HCT116 (cell line): ENCODE measurements around the gene ROBO1. TPM values are rescaled to one million over a fixed set of nuclear protein-coding genes. Genes with fewer than 3 reads are reported as not detected.

Source experiments
- ATAC-seq: fragments of 200-7000 bp; cut with Tn5 transposase; 2 replicates; pipeline ENCODE4 v1.9.1; 2020; ENCODE audit warnings: mild to moderate bottlenecking, moderate library complexity
- BruUV-seq: library from RNA; stranded (reverse); fragments of 400-500 nt; replicated peaks from 2 replicates; lab custom pipeline; 2021; lab: Mats Ljungman, UMichigan
- CTCF ChIA-PET: fragments of 300-600 bp; sonication (Branson Sonifier 250); formaldehyde crosslinking; loops from one replicate; lab custom pipeline; 2021; ENCODE audit warnings: antibody characterized with exemption; lab: Charles Lee
- POLR2A ChIA-PET: fragments of 300-600, 350-600 bp; sonication (Branson Sonifier 250); formaldehyde crosslinking; loops from one replicate; lab custom pipeline; 2021; ENCODE audit warnings: antibody characterized with exemption; lab: Charles Lee
- RAD21 ChIA-PET, 2 experiments: fragments of 300-600 bp; sonication (Branson Sonifier 250); formaldehyde crosslinking; loops; one replicate each; lab custom pipeline; 2023; ENCODE audit warnings: low total read pairs in 2 of 2; ENCODE audit not compliant: uncharacterized antibody in 2 of 2, unreplicated experiment in 2 of 2, low non-redundant PET in 1 of 2; lab: Charles Lee
- DNase-seq: peaks from one replicate; pipeline ENCODE4 v3.0.0-alpha.2; 2010; ENCODE audit warnings: low read depth, low spot score
- H2AFZ ChIP-seq: fragments of 200-600 bp; shearing (Covaris generic), sonication (generic); 2 replicates; pipeline ENCODE4 v1.6.1; 2017; ENCODE audit warnings: low read depth, mixed run types, mixed read lengths, antibody characterized with exemption, low read length; ENCODE audit not compliant: poor library complexity, severe bottlenecking
- H3K27ac ChIP-seq: 2 replicates; pipeline ENCODE4 v1.5.1; 2012; ENCODE audit warnings: low read depth, low read length
- H3K27me3 ChIP-seq: fragments of 200-600 bp; sonication (generic); 2 replicates; pipeline ENCODE4 v1.6.1; 2016; ENCODE audit warnings: mixed run types, low read length, mixed read lengths; ENCODE audit not compliant: insufficient read depth
- H3K36me3 ChIP-seq, 2 experiments: fragments of 200-500 bp in 1 of 2; fragments of 200-600 bp in 1 of 2; sonication (Bioruptor generic) in 1 of 2; sonication (generic) in 1 of 2; 2 replicates each; pipeline versions ENCODE4 v1.5.1 to v1.6.1; 2014 to 2016; ENCODE audit warnings: low read length in 2 of 2, inconsistent platforms in 1 of 2, mixed read lengths in 1 of 2, mixed run types in 1 of 2; ENCODE audit not compliant: insufficient read depth in 2 of 2, control insufficient read depth in 1 of 2
- H3K4me1 ChIP-seq, 2 experiments: fragments of 200-600 bp in 1 of 2; sonication (generic) in 1 of 2; 2 replicates each; pipeline versions ENCODE4 v1.5.1 to v1.6.1; 2012 to 2017; ENCODE audit warnings: low read length in 2 of 2, inconsistent platforms in 1 of 2, mild to moderate bottlenecking in 1 of 2, mixed read lengths in 1 of 2, mixed run types in 1 of 2, moderate library complexity in 1 of 2; ENCODE audit not compliant: insufficient read depth in 2 of 2, control insufficient read depth in 1 of 2
- H3K4me2 ChIP-seq: fragments of 200-600 bp; sonication (generic); 2 replicates; pipeline ENCODE4 v1.6.1; 2017; ENCODE audit warnings: mixed run types, low read length, mixed read lengths
- H3K4me3 ChIP-seq, 2 experiments: fragments of 200-600 bp in 1 of 2; sonication (generic) in 1 of 2; replicated peaks in 1 of 2; 2 replicates each; pipeline ENCODE4 v1.5.1; 2011 to 2016; ENCODE audit warnings: low read length in 2 of 2, control low read depth in 1 of 2, low read depth in 1 of 2, mild to moderate bottlenecking in 1 of 2, mixed read lengths in 1 of 2, mixed run types in 1 of 2
- H3K79me2 ChIP-seq: fragments of 200-600 bp; sonication (generic); 2 replicates; pipeline ENCODE4 v1.6.1; 2017; ENCODE audit warnings: mild to moderate bottlenecking, mixed run types, low read length, moderate library complexity, mixed read lengths; ENCODE audit not compliant: insufficient read depth
- H3K9ac ChIP-seq: fragments of 200-600 bp; sonication (generic); 2 replicates; pipeline ENCODE4 v1.6.1; 2016; ENCODE audit warnings: low read length, mixed read lengths
- H3K9me2 ChIP-seq: fragments of 200-600 bp; sonication (generic), shearing (Covaris generic); 2 replicates; pipeline ENCODE4 v1.6.1; 2017; ENCODE audit warnings: mixed run types, mild to moderate bottlenecking, moderate library complexity; ENCODE audit not compliant: insufficient read depth
- H3K9me3 ChIP-seq, 2 experiments: fragments of 200-500 bp in 1 of 2; fragments of 200-600 bp in 1 of 2; sonication (Bioruptor generic) in 1 of 2; sonication (generic) in 1 of 2; 2 replicates each; pipeline ENCODE4 v1.6.1; 2014 to 2017; ENCODE audit warnings: low read length in 2 of 2, mixed read lengths in 2 of 2, inconsistent platforms in 1 of 2, low read depth in 1 of 2, mild to moderate bottlenecking in 1 of 2, mixed run types in 1 of 2, moderate library complexity in 1 of 2; ENCODE audit not compliant: control insufficient read depth in 1 of 2, insufficient read depth in 1 of 2
- H4K20me1 ChIP-seq: fragments of 200-600 bp; sonication (generic), shearing (Covaris generic); 2 replicates; pipeline ENCODE4 v1.6.1; 2017; ENCODE audit warnings: mixed run types, mild to moderate bottlenecking, moderate library complexity; ENCODE audit not compliant: insufficient read depth
- CEBPB ChIP-seq: IDR thresholded peaks from 2 replicates; pipeline ENCODE4 v1.6.1; 2012; ENCODE audit warnings: low read depth
- CTCF ChIP-seq, 3 experiments: fragments of 200-600 bp in 1 of 3; sonication (generic) in 1 of 3; IDR thresholded peaks in 2 of 3; conservative IDR thresholded peaks in 1 of 3; 2 replicates each; pipeline ENCODE4 v1.5.1; 2012 to 2017; ENCODE audit warnings: low read depth in 2 of 3, low read length in 2 of 3, antibody characterized with exemption in 1 of 3, borderline replicate concordance in 1 of 3, control low read depth in 1 of 3, mild to moderate bottlenecking in 1 of 3, mixed read lengths in 1 of 3, mixed run types in 1 of 3, moderate library complexity in 1 of 3; ENCODE audit not compliant: insufficient read depth in 1 of 3
- EGR1 ChIP-seq: IDR thresholded peaks from 2 replicates; pipeline ENCODE4 v1.6.1; 2012; ENCODE audit warnings: low read depth
- EZH2phosphoT487 ChIP-seq: fragments of 200-600 bp; IDR thresholded peaks from 2 replicates; pipeline ENCODE4 v1.6.1; 2018; ENCODE audit warnings: antibody characterized with exemption, borderline replicate concordance
- FOSL1 ChIP-seq: IDR thresholded peaks from 2 replicates; pipeline ENCODE4 v1.6.1; 2012; ENCODE audit warnings: low read depth
- JUND ChIP-seq: IDR thresholded peaks from 2 replicates; pipeline ENCODE4 v1.6.1; 2012
- MAX ChIP-seq: IDR thresholded peaks from 2 replicates; pipeline ENCODE4 v1.6.1; 2012
- POLR2AphosphoS5 ChIP-seq: IDR thresholded peaks from 2 replicates; pipeline ENCODE4 v1.6.1; 2011; ENCODE audit warnings: mild to moderate bottlenecking, low read depth, low read length, moderate library complexity
- REST ChIP-seq: IDR thresholded peaks from 2 replicates; pipeline ENCODE4 v1.6.1; 2012; ENCODE audit warnings: low read depth
- SIN3A ChIP-seq: IDR thresholded peaks from 2 replicates; pipeline ENCODE4 v1.6.1; 2012; ENCODE audit warnings: low read depth
- SP1 ChIP-seq: IDR thresholded peaks from 2 replicates; pipeline ENCODE4 v1.6.1; 2012; ENCODE audit warnings: low read depth
- SRF ChIP-seq: IDR thresholded peaks from 2 replicates; pipeline ENCODE4 v1.6.1; 2012; ENCODE audit warnings: low read depth
- TCF7L2 ChIP-seq: IDR thresholded peaks from 2 replicates; pipeline ENCODE4 v1.7.0; 2011; ENCODE audit warnings: borderline replicate concordance, inconsistent platforms; ENCODE audit not compliant: insufficient read depth, insufficient read length; ENCODE audit errors: extremely low read depth
- YY1 ChIP-seq: IDR thresholded peaks from 2 replicates; pipeline ENCODE4 v1.6.1; 2011; ENCODE audit warnings: low read length, low read depth, moderate library complexity, mild to moderate bottlenecking; ENCODE audit not compliant: insufficient replicate concordance; ENCODE audit errors: extremely low read depth
- ZBTB33 ChIP-seq: IDR thresholded peaks from 2 replicates; pipeline ENCODE4 v1.6.1; 2011; ENCODE audit warnings: mild to moderate bottlenecking, low read length, moderate library complexity; ENCODE audit not compliant: insufficient replicate concordance; ENCODE audit errors: extremely low read depth
- ZFX ChIP-seq: fragments of 450-650 bp; IDR thresholded peaks from 2 replicates; pipeline ENCODE4 v1.6.1; 2017
- ZNF274 ChIP-seq: fragments of 200-500 bp; sonication (Bioruptor generic); IDR thresholded peaks from 2 replicates; pipeline ENCODE4 v1.6.1; 2014; ENCODE audit warnings: mild to moderate bottlenecking, low read depth, low read length, inconsistent platforms
- intact Hi-C: fragments of 100-400 bp; cut with micrococcal nuclease; formaldehyde crosslinking; loops from 2 replicates; pipeline ENCODE4 v1.10.0; 2022
- total RNA-seq: library from RNA; stranded (reverse); gene quantifications from one replicate; pipeline ENCODE4 v1.2.1, GENCODE V29; 2021; ENCODE audit not compliant: unreplicated experiment

The ROBO1 gene
- total RNA-seq, 1 experiment from 2014 or later = 0.27 TPM

GRCh38 chr3:79414806-79415205 lies 353.0 kb downstream of the ROBO1 start:
- RAD21 ChIA-PET = no interaction called here
- H3K9me2 ChIP-seq = no peaks in the 10 kb centered on the region
- POLR2A ChIA-PET = no interaction called here
- H3K79me2 ChIP-seq = no peaks in the 10 kb centered on the region
- H3K4me3 ChIP-seq = no peak overlapping the region
- H3K36me3 ChIP-seq = no peaks in the 10 kb centered on the region
- intact Hi-C loops = no loop called here
- no peak overlapping the region for H3K9ac ChIP-seq
- no peaks in the 10 kb centered on the region for H3K4me1 ChIP-seq
- TF ChIP-seq YY1 = no peak
- TF ChIP-seq SIN3A = no peak
- TF ChIP-seq ZFX = no peak
- TF ChIP-seq CEBPB = no peak
- no peak for TF ChIP-seq ZBTB33
- no peak for TF ChIP-seq SP1
- TF ChIP-seq REST = no peak
- TF ChIP-seq EGR1 = no peak
- no peak for TF ChIP-seq JUND
- no peak for TF ChIP-seq POLR2AphosphoS5
- TF ChIP-seq MAX = no peak
- no peak for TF ChIP-seq ZNF274
- TF ChIP-seq EZH2phosphoT487 = no peak
- no peak for TF ChIP-seq TCF7L2
- no peak for TF ChIP-seq FOSL1
- no peak for TF ChIP-seq SRF
- TF ChIP-seq CTCF (IDR thresholded peaks at IDR 0.05 in 2 of 3, conservative IDR thresholded peaks at IDR 0.05 in 1 of 3; ENCODE audit: borderline replicate concordance in 1 of 3, insufficient read depth in 1 of 3, low read depth in 2 of 3, low read length in 2 of 3) = no peak
- H4K20me1 ChIP-seq = no peaks in the 10 kb centered on the region
- CTCF ChIA-PET = no interaction called here
- no peak overlapping the region for H3K4me2 ChIP-seq
- no peak for DNase-seq
- H3K9me3 ChIP-seq = peaks cover 10 to 30% of the 10 kb centered on the region in 2 experiments; a peak in 3 of 4 replicates
- no TSS peak for BruUV-seq
- no peak for ATAC-seq
- no peak overlapping the region for H2AFZ ChIP-seq
- H3K27me3 ChIP-seq = no peaks in the 10 kb centered on the region
- no peak overlapping the region for H3K27ac ChIP-seq
